GM21723 (cell line): ENCODE results near the gene AAK1.

ENCODE experiments used
- ATAC-seq: cut with Tn5 transposase; IDR thresholded peaks from one replicate; pipeline ENCODE4 v1.9.1; 2021; ENCODE audit warnings: mild to moderate bottlenecking, moderate library complexity; ENCODE audit not compliant: unreplicated experiment

AAK1 gene

DNA sequence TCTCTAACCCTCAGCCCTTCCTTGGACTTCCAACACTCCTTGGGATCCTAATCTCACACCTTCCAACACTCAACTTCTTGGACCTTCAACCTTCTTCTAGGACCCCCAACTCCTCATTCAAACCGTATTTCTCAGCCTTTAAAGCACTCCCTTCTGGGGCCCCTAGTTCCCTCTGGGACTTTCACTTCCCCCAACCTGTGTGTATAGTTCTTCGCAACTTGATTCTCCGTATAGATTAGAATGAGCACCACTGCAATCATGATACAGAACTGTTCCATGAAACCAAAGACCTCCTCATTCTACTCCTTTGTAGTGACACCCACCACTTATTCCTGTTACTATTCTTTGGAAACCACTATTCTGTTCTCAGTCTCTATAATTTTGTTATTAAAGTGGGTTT, 144.3 kb downstream of the AAK1 start:
- no peak for ATAC-seq

DNA sequence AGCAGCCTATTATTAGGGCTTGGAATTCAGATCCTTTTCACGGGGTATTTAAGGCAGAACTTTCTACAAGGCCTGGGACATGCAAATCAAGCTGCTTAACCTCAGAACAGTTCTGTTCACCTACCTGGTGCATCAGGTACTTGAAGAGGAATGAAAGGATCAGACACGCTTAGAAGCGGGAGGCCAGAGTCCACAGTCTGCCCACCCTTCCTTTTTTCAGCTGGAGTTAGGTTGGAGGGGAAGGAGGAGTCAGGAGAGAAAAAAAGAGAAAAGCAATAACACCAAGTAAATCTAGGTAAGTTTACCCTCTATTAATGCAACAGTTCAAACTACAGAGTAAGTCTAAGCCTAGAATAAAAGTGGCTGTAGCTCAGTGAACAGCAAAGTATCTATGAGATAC, 147.7 kb downstream of the AAK1 start:
- no peak for ATAC-seq

DNA sequence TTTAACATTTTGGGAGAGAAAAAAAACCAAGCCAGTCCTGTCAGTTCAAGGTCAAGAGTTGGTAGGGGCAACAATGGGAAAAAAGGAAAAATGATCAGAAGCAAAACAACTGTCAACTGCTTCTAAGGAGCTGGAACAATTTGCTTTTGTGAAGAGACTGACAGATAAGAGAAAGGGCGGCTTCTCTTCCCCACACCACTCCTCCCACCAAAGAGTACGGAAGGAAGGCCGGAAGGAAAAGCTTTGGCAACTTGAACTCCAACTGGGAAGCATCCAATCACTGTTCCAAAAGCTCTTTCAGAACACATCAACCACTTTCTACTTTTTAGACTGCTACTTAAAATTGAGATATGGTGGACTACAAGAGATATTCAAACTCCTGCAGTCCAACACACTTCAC, 148.5 kb downstream of the AAK1 start:
- ATAC-seq = no peak

DNA sequence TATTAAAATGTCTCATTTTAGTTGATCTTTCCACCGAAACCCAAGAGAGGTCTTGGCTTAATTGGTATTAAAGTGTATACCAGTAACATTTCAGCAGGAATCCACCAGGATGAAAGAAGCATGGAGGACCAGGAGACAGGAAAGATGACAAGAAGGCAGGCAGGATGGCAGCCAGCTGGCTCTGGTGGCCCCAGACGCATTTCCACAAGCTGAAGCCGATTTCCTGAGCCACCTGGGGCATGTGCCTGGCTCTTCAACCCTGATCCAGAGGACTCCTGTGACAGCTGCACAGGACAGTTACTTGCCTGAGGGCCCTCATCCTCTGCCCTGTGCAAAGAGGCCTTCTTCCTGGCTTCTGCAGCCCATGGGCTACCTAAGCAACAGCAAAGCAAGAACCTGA, 149.4 kb downstream of the AAK1 start:
- no peak for ATAC-seq

DNA sequence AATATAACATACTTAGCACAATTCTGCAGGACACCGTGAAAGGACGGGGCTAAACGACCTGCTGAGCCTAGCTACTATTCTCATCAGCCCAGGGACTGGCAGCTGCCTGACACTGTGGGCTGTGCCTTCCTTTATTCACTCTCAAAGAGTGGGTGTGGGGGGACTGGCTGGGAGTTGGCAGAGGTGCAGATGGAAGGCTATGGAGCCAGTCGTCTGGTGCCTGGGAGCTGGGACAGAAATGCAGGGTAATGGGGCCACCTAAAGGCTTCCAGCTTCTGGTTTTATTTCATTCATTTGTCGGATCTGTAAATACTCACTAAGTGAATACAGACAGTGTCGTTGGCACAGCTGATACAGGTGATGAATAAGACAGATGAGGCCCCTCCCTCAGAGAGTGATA, 150.3 kb downstream of the AAK1 start:
- ATAC-seq = no peak

DNA sequence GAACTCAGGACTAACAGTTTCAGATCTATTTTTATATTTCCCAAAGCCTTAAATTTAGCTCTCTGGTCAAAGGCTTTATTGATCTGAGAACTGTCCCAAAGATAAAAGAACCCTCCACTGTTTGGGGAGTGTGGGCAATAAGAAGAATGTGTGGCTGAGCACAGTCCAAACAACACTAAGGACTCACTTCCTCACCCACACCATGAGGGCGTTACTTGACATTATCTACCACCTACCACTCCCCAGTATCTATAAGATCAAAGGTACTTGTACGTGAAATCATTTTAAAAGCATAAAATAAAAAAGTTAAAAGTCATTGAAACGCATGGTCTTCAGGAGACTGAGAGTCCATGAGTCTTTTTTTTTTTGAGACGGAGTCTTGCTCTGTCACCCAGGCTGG, 151.7 kb downstream of the AAK1 start:
- no peak for ATAC-seq

DNA sequence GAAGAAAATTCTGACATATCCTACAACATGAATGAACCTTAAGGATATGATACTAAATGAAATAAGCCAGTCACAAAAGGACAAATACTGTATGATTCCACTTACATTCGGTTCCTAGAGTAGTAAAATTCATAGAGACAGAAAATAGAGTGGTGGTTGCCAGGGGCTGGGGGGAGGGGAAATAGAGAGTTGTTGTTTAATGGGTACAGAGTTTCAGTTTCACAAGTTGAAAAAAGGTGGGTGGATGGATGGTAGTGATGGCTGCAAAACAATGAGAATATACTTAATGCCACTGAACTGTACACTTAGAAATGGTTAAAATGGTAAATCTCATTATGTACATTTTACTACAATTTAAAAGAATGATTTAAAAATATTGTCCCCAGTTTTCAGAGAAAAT, 153.1 kb downstream of the AAK1 start:
- ATAC-seq = no peak

DNA sequence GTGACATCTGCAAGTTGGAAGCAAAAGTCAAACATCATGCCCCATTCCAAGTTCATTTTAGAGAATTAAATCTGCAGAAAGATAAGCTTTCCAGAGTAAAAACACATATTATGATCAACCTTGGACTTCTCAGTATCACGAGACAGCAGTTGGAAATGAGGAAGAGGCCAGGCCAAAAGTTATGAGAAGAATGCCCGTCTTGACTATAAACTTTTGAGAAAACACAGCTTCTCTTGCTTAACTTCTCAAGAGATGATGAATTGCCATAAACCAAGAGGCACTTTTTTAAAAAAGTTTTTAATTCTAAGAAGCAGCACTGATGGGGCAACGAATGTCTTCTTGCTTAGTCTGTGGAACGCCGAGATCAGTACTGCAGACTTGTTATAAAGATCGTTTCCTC, 153.7 kb downstream of the AAK1 start:
- ATAC-seq = no peak

DNA sequence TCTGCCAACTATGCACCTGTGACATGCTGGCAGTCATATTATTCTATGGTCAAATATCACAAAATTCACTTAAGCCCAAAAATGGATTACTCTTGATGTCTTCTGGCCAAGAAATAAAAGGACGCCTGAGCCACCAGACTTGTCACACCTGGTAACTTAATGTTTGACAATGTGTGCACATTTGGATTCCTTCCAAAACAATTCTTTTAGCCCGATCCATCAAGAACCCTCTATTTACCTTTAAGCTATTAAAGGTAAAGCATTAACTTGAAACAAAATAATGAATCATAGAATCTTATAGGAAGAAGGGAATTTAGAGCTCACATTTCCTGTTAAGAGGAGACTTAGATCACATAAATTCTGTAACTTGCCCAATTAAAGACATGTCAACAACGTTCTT, 159.8 kb downstream of the AAK1 start:
- ATAC-seq = no peak

DNA sequence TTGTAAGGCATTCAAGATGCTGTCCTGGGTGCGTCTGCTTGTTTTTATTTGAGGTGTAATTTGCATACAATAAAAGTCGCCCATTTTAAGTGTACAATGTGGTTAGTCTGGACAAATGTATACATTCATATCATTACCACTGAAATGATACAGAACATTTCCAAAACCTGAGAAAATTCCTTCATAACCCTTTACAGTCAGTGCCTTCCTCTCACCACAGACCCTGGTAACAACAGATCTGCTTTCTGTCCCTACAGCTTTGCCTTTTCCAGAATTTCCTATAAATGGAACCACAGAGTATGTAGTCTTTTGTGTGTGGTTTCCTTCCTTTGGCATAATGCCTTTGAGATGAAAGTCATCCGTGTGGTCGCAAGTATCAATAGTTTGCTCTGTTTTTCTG, 160.5 kb downstream of the AAK1 start:
- ATAC-seq = no peak

DNA sequence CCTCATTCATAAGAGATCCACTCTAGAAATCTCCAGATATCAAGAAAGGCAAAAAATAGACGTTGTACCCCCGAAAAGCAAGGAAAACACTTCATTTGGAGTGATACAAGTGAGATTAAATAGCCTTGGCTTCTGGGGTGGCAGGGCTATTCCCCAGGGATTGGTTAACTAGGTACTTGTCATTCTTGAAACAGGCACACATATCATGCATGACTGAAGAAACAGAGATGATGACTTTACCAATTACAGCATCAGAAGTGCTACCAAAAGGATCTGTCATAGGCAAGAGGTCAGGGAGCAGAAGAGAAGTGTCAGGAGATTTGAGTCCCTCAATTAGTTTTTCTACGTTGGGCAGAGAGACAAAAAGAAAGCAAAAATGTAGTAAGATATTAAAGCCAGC, 161.1 kb downstream of the AAK1 start:
- ATAC-seq = no peak

DNA sequence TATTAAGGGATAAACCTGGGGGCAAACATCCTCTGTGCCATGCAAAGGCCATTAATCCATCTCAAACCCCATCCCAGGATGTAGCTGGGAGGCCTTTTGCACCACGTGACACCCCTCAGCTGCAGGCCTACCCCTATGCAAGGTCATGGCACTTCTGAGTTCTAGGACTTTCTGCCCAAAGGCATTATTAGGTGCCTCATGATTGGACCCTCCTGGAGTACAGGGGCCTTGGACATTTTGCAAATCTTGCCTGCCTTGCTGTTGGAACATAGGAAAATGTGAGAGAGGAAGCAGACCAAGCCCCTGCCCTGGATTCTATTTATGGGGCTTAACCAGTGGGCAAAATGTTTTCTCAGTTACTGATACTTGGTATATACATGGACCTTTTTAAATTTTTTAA, 162.1 kb downstream of the AAK1 start:
- ATAC-seq = no peak

DNA sequence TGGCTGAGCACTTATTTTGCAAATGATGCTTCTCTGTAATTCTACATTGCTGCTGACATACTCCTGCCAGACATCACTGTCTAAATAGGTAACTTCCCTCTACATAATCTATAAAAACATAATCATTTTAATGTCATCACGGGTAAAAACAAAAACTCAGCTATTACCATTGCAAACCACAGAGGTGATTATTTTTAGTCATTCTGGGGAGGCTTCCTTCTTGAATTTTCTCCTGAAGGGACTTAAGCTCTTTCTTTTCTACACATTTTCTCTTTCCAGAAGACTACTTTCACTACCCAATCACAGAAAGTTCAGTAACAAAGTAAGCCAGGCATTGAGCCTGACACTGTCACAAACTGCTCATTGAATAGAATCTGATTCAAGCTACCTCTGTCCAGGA, 165.9 kb downstream of the AAK1 start:
- no peak for ATAC-seq

DNA sequence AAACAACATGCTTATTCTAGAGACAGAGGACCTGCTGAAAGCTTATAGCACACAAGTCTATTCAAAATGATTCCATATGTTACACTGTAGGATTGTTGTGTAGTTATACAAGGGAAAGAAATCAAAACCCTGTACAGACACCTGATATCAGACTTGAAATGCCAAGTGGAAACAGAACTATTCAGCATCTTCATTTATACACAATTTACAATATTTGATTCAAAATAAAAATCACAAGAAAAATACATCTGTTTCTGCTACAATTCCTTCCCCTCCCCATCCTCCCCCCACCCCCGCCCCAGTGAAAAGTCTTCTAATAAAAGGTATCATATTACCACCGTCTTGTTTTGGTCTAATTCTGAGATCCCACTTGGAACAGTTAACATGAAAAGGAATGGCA, 168.9 kb downstream of the AAK1 start:
- no peak for ATAC-seq

DNA sequence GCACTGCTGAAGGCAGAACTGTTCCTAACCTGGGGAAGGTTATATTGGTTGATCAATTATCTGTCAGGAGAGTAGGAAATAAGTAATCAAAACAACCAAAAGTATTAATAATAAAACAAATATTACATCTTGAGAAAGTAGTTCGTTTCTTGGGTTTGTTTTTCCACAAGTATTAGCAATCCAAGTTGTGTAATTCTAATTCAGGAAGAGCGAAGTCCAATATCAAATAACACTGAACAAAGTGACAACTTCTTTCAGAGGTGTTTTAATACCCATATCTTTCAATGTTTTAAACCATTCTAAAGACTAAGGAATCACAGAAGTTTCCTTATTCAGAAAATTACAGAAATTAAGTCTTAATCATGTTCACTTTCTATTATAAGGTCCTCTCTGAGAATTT, 171.7 kb downstream of the AAK1 start:
- no peak for ATAC-seq

DNA sequence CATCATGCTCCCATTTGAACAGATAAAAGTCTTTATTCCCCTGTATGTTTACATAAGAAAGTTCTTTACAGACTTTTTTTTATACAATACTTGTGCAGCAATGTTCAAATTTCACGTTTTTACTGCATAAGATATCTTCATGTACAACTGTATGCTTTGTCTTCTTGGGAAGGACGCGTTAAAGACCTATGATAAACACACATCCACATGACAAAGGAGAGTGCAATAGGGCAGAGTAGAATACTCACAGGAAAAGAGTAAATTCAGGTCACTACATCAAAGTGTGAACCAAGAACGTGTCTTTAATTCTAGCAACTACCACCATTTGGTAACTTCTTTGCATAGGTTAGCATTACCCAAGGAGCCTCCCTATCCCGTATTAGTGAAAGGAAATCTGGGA, 172.6 kb downstream of the AAK1 start:
- no peak for ATAC-seq

DNA sequence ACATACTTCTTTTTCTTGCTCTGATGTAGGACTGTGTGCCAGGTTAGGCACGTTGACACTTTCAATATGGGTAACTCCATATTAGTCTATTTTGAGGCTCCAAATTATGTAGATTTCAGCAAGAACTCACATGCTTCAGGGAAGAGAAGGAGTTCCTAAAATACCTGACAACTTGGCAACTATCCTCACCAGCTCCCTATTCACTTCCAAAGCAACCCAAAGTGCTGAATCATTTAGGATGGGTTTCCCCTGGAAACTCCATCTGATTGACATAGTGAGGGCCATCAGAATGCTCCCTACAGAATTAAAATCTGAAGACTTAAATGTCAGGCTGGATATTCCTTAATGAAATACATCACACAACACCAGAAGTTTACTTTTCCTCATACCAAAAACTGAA, 173.8 kb downstream of the AAK1 start:
- no peak for ATAC-seq

DNA sequence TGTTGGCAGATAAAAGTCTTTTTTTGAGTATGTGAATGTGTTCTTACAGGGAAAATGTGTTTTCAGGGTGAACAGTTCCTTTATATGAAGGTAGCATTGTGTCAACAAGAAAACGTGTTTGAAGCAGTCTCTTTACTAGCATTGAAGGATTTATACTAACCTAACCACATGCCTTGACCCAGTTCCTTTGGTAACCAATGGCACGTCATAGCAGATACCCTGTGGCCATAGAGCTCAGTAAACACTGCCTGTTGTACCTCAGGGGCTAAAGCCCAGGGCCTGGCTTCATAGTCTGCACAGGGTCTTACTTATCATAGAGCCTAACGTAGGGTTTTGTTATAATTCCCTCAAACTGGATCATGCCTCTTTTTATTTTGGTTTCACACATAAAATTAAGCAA, 174.2 kb downstream of the AAK1 start:
- ATAC-seq = no peak

DNA sequence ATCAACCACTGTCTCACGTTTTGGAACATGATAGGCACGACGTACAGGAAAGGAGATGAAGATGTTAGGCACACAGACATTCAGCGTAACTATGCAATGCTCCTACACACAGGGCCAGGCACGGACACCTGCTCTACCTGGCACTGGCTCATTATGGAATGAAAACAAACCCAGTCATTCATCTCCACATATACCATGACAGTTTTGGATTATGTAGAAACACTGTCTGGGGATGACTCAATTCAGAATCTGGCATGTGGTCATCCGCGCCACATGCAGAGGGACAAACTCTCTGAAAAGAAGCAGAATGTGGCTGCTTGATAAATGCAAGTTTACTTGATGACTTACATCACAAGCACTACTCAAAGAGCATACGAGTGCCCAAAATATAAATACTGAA, 176.8 kb downstream of the AAK1 start:
- ATAC-seq = no peak

DNA sequence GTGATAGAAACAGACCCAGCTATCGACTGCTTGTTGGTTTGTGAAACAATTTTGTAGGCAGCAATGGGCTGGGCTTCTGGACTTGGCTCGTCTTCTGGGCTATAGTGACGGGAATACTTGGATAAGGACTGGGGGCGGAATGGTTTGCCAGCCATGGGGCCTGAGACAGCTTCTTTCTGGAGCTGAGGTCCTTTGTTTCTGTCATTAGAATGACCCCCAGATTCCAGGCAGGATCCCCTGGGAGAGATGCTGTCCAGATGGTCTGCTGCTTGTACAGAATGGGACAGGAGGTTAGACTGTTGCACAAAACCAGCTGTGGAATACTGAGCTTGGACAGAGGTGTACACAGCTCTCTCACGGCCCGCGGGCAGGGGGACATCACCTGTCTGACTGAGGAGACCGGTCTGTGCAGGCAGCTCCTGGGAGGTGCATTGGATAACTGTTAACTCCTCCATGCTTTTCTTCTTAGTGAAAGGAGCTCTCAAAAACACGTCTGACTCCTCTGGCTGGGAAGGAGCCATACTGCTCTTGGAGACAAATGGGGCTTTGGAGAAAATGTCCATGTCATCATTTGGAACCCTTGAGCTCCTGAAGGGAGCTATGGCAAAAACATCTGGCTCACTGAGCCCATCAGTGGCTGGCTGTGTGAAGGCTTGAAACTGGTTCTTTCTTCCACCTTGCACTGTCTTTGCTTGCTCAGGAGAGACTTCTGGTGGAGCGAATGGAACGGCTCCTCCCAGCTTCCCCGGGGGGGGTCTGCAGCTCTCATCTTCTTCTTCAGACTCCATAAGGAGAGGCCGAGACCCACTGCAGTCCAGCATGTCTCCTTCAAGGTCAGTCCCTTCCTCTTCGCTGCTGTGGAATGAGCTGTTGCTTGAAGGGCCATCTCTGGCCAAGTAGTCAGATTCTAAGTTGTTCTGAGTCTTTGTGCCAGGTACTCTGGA, 177.8 kb downstream of the AAK1 start:
- no peak for ATAC-seq

DNA sequence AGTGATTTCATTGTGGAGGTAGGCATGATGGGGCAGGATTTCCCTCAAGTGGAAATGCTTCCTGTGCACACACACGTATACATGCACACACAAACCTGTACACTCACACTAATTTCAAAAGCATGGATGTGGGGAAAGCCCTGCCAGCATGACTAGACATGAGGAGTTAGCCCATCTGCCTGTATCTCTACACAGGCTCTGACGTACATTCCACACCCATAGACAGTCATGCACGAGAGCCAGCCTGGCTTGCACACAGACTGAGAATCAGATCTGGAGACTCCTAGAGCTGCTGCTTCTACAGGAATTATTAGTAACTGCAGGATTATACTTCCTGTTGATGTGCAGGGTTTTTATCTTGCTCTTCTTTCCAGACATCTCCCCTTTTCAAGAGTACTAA, 179.0 kb downstream of the AAK1 start:
- no peak for ATAC-seq

DNA sequence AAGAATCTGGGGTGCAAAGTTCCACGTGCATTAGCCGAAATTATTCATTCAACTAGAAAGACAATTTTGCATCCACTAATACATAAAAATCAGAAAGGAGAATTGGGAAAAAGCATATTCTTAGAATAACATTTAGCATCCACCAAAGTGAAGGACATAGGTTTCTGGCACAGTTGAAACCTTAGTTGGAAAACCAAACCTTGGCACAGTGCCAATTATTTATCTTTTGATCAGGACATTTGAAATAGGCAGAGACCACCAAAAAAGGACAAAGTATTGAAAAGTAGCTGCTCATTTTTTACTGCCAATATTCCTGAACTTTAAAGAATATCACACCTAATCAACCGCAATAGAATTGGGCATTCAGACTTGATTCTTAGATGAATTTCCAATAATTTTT, 180.8 kb downstream of the AAK1 start:
- ATAC-seq = no peak

DNA sequence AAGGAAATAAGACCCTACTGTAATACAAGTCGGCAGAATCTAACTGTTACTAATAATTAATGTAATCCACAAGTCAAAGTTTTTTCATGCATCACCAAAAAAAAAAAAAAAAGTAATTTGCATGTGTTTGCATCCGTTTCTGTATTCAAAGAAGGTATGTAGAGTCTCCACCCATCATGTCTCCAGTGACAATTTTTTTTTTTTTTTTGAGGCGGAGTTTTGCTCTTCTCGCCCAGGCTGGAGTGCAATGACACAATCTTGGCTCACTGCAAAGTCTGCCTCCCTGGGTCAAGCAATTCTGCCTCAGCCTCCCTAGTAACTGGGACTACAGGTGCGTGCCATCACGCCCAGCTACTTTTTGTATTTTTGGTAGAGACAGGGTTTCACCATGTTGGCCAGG, 182.1 kb downstream of the AAK1 start:
- no peak for ATAC-seq
